ENCODE measurements around the gene RMDN2.

DNA sequence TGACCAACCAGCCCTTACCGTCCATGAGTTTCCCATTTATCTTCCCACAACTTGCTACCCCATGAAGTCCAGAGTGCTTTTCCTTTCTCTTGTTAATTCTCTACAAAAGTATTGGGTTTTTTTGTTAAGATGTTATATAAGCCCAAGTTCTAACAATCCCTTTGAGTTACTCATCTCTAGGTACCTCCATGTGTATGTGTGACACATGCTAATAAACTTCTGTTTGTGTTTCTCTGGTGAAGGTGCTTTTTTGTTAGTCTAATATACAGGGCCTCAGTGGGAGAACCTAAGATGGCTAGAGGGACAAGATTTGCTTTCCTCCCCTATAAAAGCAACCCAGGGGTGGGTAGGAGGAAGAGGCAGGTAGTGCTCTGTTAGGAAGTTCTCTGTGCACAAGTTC lies 31.8 kb upstream of the RMDN2 start:
- TF ChIP-seq CTCF (IDR thresholded peaks at IDR 0.05) (no peak), SP1 (CRISPR knock-in tag; conservative IDR thresholded peaks at IDR 0.05) (no peak), USF1 (CRISPR knock-in tag; IDR thresholded peaks at IDR 0.05) (no peak)
- TF ChIP-seq, protein P1, sequence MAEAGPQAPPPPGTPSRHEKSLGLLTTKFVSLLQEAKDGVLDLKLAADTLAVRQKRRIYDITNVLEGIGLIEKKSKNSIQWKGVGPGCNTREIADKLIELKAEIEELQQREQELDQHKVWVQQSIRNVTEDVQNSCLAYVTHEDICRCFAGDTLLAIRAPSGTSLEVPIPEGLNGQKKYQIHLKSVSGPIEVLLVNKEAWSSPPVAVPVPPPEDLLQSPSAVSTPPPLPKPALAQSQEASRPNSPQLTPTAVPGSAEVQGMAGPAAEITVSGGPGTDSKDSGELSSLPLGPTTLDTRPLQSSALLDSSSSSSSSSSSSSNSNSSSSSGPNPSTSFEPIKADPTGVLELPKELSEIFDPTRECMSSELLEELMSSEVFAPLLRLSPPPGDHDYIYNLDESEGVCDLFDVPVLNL (CRISPR knock-in tag; IDR thresholded peaks at IDR 0.05; ENCODE audit: borderline replicate concordance, low read depth), result no peak
- TF ChIP-seq, protein P2, sequence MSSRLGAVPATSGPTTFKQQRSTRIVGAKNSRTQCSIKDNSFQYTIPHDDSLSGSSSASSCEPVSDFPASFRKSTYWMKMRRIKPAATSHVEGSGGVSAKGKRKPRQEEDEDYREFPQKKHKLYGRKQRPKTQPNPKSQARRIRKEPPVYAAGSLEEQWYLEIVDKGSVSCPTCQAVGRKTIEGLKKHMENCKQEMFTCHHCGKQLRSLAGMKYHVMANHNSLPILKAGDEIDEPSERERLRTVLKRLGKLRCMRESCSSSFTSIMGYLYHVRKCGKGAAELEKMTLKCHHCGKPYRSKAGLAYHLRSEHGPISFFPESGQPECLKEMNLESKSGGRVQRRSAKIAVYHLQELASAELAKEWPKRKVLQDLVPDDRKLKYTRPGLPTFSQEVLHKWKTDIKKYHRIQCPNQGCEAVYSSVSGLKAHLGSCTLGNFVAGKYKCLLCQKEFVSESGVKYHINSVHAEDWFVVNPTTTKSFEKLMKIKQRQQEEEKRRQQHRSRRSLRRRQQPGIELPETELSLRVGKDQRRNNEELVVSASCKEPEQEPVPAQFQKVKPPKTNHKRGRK (CRISPR knock-in tag; IDR thresholded peaks at IDR 0.05; ENCODE audit: borderline replicate concordance), result no peak
- TF ChIP-seq, protein P3, sequence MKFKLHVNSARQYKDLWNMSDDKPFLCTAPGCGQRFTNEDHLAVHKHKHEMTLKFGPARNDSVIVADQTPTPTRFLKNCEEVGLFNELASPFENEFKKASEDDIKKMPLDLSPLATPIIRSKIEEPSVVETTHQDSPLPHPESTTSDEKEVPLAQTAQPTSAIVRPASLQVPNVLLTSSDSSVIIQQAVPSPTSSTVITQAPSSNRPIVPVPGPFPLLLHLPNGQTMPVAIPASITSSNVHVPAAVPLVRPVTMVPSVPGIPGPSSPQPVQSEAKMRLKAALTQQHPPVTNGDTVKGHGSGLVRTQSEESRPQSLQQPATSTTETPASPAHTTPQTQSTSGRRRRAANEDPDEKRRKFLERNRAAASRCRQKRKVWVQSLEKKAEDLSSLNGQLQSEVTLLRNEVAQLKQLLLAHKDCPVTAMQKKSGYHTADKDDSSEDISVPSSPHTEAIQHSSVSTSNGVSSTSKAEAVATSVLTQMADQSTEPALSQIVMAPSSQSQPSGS (CRISPR knock-in tag; IDR thresholded peaks at IDR 0.05; ENCODE audit: borderline replicate concordance, low read depth), result no peak
